NCI-H1417 (cell line): ENCODE measurements around the gene TSGA10.
"Not testable (repeated sequence)": the region's sequence is repeated elsewhere in the genome, so short reads cannot be mapped to it uniquely, and the experiment has no call there.

ENCODE experiments used
- DNase-seq, 3 experiments: peaks; one replicate each; lab custom pipeline; 2025; lab: John Stamatoyannopoulos, UW

The TSGA10 gene

GRCh38 chr2:99072551-99072950, 82.2 kb downstream of the TSGA10 start:
- DNase-seq, result peak; percentile 2 to 76 (median 36)

- no peak for DNase-seq
These were observed 86.7 kb downstream of the TSGA10 start for GRCh38 chr2:99067871-99068625.

GRCh38 chr2:99066075-99066958, 88.4 kb downstream of the TSGA10 start:
- peak; percentile 43 to 86 (median 53) for DNase-seq

GRCh38 chr2:99049187-99049586, 105.6 kb downstream of the TSGA10 start:
- DNase-seq, result not testable (repeated sequence)

- DNase-seq, result peak in 1 of 3 experiments; percentile 7
These were observed 113.9 kb downstream of the TSGA10 start for GRCh38 chr2:99040736-99041300.

GRCh38 chr2:99035920-99036319, 118.8 kb downstream of the TSGA10 start:
- DNase-seq, result peak in 1 of 3 experiments; percentile 23

GRCh38 chr2:99032786-99033185, 122.0 kb downstream of the TSGA10 start:
- DNase-seq, result no peak

- no peak for DNase-seq
These were observed 122.7 kb downstream of the TSGA10 start for GRCh38 chr2:99032001-99032400.

GRCh38 chr2:99031481-99031880, 123.3 kb downstream of the TSGA10 start:
- peak in 1 of 3 experiments; percentile 5 for DNase-seq

- DNase-seq, result no peak
These were observed 126.2 kb downstream of the TSGA10 start for GRCh38 chr2:99028558-99028957.

- DNase-seq, result no peak
These were observed 126.9 kb downstream of the TSGA10 start for GRCh38 chr2:99027856-99028255.

- no peak for DNase-seq
These were observed 154.0 kb downstream of the TSGA10 start for GRCh38 chr2:99000708-99001107.

- DNase-seq, result not testable (repeated sequence)
These were observed 166.0 kb downstream of the TSGA10 start for GRCh38 chr2:98988695-98989094.

- DNase-seq, result no peak
These were observed 168.7 kb downstream of the TSGA10 start for GRCh38 chr2:98985905-98986666.

- DNase-seq, result no peak
These were observed 179.1 kb downstream of the TSGA10 start for GRCh38 chr2:98975611-98976010.

GRCh38 chr2:98972582-98973167, 182.1 kb downstream of the TSGA10 start:
- no peak for DNase-seq

GRCh38 chr2:98959810-98960507, 194.8 kb downstream of the TSGA10 start:
- peak in 1 of 3 experiments; percentile 8 for DNase-seq

- no peak for DNase-seq
These were observed 201.8 kb downstream of the TSGA10 start for GRCh38 chr2:98952966-98953365.

GRCh38 chr2:98948956-98949739, 205.6 kb downstream of the TSGA10 start:
- DNase-seq, result peak in 1 of 3 experiments; percentile 15

- no peak for DNase-seq
These were observed 207.2 kb downstream of the TSGA10 start for GRCh38 chr2:98947554-98947953.
